NOMO-1 (cell line): Measurements from ENCODE around the gene BAX.

ENCODE experiments used
- DNase-seq, 2 experiments: peaks; one replicate each; lab custom pipeline; 2025; ENCODE audit not compliant: unreplicated experiment in 2 of 2; lab: John Stamatoyannopoulos, UW

Gene BAX

DNA sequence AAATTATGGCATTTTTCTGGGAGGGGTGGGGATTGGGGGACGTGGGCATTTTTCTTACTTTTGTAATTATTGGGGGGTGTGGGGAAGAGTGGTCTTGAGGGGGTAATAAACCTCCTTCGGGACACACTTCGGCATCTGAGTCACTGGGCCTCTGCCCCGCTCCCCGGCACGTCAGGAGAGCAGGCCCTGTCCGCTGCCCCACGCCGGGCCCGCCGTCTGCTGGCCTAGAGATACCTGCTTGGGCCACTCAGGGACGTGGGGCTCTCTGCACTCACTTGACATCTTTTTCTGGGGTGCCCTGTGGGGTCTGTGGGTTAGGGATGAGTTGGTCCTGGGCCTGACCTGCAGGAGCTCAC lies 7.0 kb downstream of the BAX start:
- DNase-seq, result no peak

DNA sequence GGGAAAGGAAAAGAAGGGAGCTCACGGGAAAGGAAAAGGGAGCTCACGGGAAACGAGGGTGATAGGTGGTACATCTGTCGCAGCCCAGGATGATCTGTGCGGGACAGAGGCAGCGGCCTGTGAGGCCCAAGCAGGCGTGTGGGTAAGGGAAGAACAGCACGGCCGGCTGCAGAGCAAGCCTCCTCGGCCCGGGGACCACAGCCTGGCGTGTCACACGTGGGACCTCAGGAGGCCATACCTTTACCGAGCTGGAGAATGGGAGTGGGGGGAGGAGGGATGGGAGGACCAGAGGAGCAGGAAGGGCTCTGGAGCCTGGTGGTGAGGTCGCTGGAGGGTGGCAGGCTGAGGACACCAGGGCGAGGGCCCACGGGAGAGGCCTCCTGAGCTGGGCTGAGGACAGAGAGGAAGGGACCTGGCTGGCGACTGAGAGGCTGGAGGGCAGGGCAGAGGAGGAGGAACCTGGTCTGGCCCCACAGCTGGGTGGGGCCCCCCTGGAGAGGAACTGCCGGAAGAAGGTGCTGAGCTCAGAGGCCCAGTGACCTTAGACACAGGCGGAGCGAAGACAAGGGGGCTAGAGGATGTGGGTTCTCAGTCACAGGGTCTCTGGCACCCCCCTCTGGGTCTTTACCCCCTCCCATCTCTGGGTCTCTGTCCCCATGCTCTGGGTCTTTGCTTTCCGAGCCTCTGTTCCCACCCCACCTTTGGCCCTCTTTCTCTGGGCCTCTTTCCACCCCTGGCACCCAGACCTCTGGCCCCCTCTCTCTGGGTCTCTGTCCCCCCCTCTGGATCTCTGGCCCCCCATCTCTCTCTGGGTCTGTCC lies 7.6 kb downstream of the BAX start:
- peak; percentile 83 to 90 for DNase-seq

DNA sequence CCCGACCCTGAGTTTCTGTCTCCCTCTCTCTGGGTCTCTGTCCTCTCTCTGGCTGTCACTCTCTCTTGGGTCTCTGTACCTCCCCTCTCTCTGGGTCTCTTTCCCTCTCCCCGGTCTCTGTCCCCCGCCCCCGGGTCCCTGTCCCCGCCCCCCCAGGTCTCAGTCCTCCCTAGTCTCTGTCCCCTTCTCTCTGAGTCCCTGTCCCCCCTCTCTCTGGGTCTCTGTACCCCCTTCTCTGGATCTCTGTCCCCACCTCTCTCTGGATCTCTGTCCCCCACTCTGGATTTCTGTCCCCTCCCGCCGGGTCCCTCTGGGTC lies 8.1 kb downstream of the BAX start:
- no peak for DNase-seq

DNA sequence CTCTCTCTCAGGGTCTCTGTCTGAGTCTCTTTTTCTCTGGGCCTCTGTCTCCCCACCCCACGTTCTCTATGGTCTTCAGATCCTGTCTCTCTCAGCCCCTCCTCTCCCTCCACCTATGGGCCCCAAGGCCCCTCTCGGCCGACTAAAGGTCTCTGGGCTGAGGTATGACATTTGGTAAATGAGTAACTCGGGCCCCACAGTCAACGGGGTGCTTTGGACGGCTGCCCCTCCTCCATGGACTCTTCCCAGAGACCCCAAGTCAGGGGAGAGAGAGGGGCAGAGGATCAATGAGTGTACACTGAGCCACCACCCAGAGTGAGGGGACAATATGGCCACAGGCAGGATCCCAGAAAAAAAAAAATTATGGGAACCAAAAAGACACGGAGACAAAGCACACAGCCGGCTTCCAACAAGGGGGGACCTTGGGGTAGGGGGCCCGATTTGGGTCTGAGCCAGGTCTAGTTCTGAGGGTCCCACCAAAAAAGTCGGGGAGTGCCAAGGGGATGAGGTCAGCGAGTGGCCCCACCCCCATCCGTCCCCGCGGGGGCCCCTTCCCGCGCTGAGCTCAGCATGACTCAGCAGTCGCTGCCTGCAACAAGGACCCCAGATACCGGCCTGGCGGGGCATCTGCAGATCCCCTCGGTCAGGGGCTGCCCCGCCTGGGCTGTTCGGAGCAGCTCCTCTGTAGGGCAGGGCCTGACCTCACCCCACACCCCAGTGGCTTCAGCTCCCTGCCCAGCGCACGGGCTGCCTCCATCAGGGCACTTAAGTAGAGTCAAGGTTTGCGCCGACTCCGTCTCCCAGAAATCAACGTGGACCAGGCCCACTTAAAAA lies 8.9 kb downstream of the BAX start:
- DNase-seq, result peak; percentile 57 to 69

DNA sequence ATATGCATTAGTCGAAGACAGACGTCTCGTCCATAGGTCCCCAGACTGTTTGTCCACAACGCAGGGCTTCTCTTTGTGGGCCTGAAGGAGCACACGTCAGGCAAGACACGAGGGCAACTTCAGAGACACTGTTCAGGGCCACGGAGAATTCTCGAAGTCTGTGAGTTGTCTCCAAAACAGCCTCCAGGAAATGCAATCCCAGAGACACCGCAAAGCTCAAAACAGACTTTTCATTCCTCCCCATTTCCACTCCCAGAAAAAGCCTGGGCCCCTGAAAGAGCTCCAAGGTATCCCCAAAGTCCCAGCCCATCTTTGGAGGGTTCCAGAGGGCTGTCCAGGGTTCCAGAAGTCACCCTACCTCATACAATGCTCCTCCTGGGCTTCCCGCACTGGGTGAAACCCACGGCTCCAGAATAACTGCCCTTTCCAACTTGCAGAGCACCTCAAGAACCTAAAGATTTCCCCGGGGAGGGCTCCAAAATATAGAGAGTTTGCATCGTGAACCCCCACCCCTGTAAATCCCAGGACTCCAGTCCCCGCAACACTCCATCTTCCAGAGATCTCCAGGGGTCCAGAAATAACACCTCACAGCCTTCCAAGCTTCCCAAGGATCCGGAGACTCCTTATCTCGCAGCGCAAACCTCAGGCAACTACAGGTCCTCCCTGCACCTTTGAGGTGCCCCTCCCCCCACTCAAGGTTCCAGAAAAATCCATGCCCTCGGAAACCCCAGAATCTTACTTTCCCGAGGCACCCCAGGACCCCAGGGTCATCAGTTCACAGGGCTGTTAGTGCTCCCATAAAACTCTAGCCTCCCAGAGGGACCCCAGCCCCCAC lies 9.7 kb downstream of the BAX start:
- DNase-seq, result peak in 1 of 2 experiments; percentile 53

DNA sequence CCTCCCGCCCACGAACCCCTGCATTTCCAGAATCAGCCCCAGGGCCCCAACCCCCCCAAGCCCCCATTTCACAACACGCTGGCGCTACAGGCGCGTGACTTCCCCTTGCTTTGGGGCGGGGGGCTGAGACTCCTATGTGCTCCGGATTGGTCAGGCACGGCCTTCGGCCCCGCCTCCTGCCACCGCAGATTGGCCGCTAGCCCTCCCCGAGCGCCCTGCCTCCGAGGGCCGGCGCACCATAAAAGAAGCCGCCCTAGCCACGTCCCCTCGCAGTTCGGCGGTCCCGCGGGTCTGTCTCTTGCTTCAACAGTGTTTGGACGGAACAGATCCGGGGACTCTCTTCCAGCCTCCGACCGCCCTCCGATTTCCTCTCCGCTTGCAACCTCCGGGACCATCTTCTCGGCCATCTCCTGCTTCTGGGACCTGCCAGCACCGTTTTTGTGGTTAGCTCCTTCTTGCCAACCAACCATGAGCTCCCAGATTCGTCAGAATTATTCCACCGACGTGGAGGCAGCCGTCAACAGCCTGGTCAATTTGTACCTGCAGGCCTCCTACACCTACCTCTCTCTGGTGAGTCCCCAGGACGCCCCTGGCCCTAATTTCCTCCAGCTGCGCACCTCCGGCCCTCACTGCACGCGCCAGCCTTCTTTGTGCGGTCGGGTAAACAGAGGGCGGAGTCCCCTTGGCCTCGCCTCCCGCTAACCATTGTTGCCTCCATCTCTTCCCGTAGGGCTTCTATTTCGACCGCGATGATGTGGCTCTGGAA lies 10.5 kb downstream of the BAX start, which contains the start of gene FTL:
FTL (plus strand) TSS at position 270 of the 766 bp plus-strand sequence; CDS start at position 469, 199 bp downstream.
- DNase-seq, result peak; percentile 95 to 99

DNA sequence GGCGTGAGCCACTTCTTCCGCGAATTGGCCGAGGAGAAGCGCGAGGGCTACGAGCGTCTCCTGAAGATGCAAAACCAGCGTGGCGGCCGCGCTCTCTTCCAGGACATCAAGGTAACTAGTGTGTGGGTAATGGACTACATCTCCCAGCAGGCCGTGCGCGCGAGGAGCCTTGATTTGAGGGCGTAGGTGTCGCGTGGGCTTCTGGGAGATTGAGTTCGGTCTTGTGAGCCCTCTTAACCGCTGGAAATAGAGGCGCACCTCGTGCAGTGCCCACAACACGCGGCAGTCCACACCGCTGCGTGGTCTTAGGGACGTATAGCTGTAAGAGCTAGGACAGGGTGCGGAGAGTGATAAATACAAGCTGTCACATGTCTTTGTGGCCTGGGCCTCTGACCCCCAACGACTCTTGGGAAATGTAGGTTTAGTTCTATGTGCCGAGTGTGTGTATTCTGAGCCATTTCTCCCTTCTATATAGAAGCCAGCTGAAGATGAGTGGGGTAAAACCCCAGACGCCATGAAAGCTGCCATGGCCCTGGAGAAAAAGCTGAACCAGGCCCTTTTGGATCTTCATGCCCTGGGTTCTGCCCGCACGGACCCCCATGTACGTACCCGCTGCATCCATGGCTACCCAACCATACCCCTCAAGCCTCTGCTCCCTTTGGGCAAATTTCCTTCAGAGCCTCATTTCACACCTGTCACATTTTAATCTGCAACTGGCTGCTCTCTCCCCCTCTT lies 11.3 kb downstream of the BAX start:
- peak; percentile 50 to 64 for DNase-seq

DNA sequence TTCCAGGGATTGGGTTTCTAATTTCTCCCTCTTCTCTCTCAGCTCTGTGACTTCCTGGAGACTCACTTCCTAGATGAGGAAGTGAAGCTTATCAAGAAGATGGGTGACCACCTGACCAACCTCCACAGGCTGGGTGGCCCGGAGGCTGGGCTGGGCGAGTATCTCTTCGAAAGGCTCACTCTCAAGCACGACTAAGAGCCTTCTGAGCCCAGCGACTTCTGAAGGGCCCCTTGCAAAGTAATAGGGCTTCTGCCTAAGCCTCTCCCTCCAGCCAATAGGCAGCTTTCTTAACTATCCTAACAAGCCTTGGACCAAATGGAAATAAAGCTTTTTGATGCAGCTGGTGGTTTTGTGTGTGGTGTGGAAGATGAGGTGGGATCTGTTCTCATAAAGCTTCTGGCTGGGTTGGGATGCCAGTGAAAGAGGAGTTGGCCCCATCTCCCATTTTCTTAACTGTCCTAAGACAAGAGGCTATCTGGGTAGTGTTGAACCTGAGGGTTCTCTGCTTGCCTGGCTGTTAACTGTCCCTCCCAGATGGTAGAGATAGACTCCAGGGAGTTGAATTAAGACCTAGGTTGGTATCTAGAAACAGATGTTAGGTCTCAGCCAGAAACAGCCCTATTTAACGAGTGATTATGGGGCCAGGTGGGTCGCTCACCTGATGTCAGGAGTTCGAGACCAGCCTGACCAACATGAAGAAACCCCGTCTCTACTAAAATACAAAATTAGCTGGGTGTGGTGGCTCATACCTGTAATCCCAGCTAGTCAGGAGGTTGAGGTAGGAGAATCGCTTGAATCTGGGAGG lies 12.1 kb downstream of the BAX start:
- DNase-seq, result peak in 1 of 2 experiments; percentile 48

DNA sequence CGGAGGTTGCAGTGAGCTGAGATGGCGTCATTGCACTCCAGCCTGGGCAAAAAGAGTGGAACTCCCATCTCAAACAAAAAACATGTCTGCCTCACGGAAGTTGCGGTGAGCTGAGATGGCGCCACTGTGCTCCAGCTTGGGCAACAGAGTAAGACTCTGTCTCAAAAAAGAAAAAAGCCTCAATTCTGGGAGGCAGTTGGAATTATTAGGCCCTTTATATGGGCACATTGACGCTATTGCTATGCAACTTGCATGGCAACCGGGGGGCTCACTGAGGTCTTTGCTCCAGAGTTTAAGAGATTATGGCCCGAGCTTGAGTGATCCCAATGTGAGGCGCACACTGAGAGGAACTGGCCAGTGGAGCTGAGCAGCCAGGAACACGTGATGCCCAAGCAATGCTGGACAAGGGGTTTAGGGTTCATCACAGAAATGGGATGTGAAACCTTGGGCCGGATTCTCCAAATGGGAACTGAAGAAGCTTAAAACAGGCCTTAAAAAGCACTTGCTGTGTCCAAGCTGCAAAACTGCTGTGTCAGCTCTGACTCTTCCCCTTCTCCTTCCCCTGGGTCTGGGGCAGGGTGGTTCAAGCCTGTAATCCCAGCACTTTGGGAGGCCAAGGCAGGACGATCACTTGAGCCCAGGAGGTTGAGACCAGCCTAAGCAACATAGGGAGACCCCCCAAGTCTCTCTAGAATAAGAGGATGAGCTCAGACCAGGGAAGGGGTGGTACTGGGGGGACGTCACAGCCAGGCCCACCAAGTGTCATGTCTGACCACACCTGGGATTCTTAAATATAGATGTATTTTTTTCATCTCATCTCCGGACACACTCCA lies 12.9 kb downstream of the BAX start:
- peak; percentile 90 to 97 for DNase-seq

DNA sequence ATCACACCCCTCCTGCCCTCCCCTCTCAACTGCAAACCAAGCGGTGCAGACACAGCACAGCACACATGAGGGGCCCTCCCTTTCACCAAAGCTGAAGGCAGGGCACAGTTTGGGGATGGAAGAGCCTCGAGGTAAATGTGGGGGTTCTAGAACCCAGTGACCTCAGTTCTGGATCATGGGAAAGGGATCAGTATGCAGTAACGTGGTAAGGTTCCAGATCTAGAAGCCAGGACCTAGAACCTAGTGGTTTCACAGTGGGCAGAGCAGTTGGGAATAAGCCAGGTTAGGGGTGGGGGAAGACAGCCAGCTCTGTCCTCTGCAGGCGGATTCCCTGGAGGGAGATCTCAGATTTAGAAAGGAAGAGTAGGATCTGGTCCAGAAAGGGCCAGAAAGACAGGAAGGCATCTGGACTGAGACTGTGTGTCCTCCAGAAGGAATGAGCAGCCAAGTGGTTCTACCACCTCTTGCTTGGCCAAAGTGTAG lies 13.5 kb downstream of the BAX start:
- DNase-seq, result no peak

DNA sequence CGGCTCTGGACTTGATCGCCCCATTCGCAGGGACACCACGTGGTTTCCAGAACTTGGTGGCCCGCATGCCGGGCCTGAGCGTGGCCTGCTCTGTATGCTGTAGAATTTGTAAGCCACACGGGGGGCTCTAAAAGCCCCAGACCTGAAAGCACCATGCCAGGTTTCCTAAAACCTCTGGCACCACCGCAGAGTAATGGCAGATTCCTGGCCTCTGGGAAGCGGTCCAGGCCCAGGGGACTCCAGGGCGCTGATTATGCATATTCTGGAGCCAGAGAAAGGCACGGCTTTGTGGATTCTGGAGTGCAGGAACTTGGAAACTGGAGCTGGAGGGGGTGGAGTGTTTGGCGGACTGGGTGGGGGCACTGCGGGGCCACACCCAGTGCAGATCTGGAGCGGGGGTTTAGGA lies 14.1 kb downstream of the BAX start:
- DNase-seq, result no peak

DNA sequence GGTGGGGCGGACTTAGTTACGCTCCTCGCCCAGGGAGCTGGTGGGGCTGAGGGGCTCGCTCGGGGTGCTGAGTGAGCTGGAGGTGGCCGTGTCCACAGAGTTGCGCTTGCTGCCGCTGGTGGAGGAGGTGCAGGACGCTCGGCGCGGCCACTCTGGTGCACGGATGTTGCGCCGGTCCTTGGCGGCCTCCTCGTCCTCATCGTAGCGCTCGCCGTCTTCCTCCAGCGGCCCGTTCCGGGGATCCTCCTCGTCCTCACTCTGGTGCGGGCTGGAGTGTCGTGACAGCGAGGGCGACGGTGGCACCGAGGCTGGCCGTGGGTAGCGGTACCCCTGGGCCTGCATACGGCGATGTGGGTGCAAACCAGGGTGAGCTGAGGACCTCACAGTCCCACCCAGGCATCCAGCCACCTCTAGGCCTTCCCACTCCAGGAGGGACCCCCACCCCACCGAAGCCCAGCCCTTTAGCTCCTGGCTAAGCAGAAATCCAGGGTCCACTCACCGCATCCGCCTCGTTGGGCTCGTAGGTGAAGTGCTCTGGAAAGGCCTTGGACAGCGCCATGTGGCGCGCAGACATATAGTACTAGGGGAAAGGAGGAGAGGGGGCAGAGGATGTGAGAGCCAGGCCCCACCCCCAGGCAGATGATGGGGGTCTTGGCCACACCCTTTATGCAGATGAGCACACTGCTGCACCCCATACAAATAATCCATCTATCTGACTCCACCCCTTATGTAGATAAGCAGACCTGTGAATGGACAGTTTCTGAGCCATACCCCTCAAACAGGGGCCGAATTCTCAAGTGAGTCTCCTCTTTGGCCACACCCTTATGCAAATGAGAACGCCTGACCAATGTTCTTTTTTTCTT lies 14.8 kb downstream of the BAX start:
- DNase-seq, result peak in 1 of 2 experiments; percentile 26

DNA sequence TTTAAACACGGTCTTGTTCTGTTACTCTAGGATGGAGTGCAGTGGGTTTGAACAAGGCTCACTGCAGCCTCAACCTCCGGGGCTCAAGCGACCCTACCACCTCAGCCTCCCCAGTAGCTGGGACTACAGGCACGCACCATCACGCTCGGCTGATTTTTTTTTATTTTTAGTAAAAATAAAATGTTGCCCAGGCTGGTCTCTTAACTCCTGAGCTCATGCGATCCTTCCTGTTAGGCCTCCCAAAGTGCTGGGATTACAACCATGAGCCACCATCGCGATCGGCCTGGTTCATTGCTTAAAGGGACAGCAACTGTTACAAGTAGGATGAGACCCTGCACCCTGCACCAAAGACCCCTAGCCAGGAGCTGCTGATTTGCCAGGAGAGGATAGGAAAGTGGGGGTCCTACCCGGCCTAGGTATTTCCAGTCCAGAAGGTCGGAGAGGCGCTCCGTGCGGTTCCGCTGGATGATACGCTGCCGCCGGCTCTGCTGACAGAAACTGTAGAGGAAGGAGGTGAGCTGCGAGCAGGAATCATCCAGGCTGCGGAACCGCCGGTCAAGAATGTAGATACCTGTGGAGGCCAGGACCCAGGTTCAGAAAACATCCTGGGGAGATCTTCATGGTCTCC lies 15.6 kb downstream of the BAX start:
- DNase-seq, result no peak

DNA sequence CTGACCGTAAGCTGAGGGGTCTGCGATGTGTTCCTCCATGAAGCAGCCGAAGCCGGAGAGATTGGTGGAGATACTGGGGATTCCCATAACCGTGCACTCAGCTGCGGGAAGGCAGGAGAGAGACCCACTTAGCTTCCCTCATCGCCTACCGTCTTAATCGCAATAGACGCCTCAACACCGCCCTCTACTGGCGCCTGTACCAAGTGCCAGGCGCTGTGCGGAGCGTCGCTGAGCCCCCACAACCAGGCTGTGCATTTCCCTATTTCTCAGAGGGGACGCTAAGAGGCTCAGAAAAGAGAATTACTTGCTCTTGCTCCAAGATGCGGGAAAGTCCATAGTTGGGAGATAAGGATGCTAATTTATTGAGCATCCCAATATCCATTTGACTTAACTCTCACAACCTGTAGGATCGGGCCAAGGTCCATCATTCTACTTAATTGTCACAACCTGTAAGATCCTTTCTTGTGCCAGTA lies 16.3 kb downstream of the BAX start:
- DNase-seq, result peak; percentile 76 to 82

DNA sequence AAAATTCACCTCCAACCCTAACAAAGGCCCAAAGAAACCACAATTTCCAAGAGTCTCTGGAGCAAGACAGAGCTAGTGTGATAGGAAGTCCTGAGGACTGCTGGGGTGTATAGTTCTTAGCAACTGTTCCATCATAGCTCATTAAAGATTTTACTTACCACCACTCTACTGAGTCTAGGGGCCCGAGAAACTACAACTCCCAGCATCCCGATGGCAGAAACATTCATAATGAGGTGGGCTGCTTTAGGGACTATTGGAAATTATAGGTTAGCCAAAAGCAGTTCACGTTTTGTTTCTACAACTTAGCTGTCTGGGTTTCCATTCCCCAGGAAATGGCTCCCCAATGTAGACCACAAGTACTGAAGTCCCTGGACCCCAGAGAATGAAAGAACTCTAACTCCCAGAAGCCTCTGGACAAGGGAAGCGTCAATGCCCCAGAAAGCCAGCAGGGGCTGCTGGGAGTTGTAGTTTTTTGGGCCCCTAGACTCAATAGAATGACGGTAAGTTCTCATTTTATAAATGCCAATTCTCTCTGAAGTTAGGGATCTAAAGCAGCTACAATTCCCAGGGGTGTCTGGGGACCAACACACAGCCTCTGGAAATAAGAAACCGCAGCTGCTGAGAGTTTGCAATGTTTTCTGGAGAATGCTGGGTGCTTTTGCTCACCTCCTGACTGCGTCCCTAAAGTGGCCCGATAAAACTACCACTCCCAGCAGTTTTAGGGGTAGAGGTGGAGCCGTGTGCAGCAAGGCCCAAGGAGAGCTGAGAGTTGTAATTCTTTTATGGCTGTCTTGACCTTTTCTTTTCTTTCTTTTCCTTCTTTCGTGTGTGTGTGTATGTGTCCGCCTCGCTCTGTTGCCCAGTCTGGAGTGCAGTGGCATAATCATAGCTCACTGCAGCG lies 21.5 kb downstream of the BAX start:
- peak in 1 of 2 experiments; percentile 16 for DNase-seq
